B cell (primary cell): ENCODE measurements around the gene NR6A1. TPM values are rescaled to one million over a fixed set of nuclear protein-coding genes. Genes with fewer than 3 reads are reported as not detected.
"Not testable (repeated sequence)": the region's sequence is repeated elsewhere in the genome, so short reads cannot be mapped to it uniquely, and the experiment has no call there.

Experiments
- ATAC-seq: fragments of 200-7000 bp; cut with Tn5 transposase; one replicate; pipeline ENCODE4 v1.10.0; 2021; ENCODE audit warnings: low read depth, mild to moderate bottlenecking, moderate number of reproducible peaks, moderate library complexity
- CTCF ChIA-PET: fragments of 350-600 bp; sonication (Branson Sonifier 250); formaldehyde crosslinking; loops from one replicate; lab custom pipeline; 2021; ENCODE audit warnings: antibody characterized with exemption, inconsistent platforms; lab: Charles Lee
- POLR2A ChIA-PET: fragments of 350-600 bp; sonication (Branson Sonifier 250); formaldehyde crosslinking; loops from one replicate; lab custom pipeline; 2021; ENCODE audit warnings: antibody characterized with exemption; lab: Charles Lee
- DNase-seq: peaks from one replicate; pipeline ENCODE4 v3.0.0; 2013
- H2AFZ ChIP-seq: 2 replicates; pipeline ENCODE4 v1.6.1; 2012; ENCODE audit warnings: mild to moderate bottlenecking, low read depth, low read length; ENCODE audit not compliant: insufficient read depth, poor library complexity, severe bottlenecking
- H3K27ac ChIP-seq, 2 donors: 1 replicate in 1 of 2; 2 replicates in 1 of 2; pipeline ENCODE4 v1.5.1; 2012 to 2013; ENCODE audit warnings: low read length in 2 of 2, mild to moderate bottlenecking in 2 of 2, moderate library complexity in 1 of 2
- H3K27me3 ChIP-seq, 4 experiments: fragments of 200-600 bp in 1 of 4; sonication (generic) in 1 of 4; replicated peaks in 1 of 4; 1 replicate in 2 of 4; 2 replicates in 2 of 4; pipeline versions ENCODE4 v1.6.1 to v1.7.0; 2013 to 2016; ENCODE audit warnings: low read length in 3 of 4, mild to moderate bottlenecking in 2 of 4, mixed read lengths in 1 of 4, moderate library complexity in 1 of 4; ENCODE audit not compliant: insufficient read depth in 4 of 4, control insufficient read depth in 3 of 4; ENCODE audit errors: control extremely low read depth in 1 of 4
- H3K36me3 ChIP-seq, 2 experiments: replicated peaks in 1 of 2; 1 replicate in 1 of 2; 2 replicates in 1 of 2; pipeline versions ENCODE4 v1.6.1 to v1.7.1; 2013; ENCODE audit warnings: low read length in 1 of 2; ENCODE audit not compliant: insufficient read depth in 2 of 2, control insufficient read depth in 1 of 2; ENCODE audit errors: control extremely low read depth in 1 of 2, extremely low read depth in 1 of 2
- H3K4me1 ChIP-seq, 2 donors: fragments of 200-600 bp in 1 of 2; sonication (generic) in 1 of 2; 1 replicate in 1 of 2; 2 replicates in 1 of 2; pipeline versions ENCODE4 v1.5.1 to v1.6.1; 2013 to 2017; ENCODE audit warnings: low read length in 2 of 2; ENCODE audit not compliant: control insufficient read depth in 2 of 2, insufficient read depth in 2 of 2
- H3K4me2 ChIP-seq: replicated peaks from 2 replicates; pipeline ENCODE3; 2012; ENCODE audit warnings: mild to moderate bottlenecking, low read depth, low read length; ENCODE audit not compliant: poor library complexity, severe bottlenecking
- H3K4me3 ChIP-seq, 5 experiments: fragments of 200-600 bp in 1 of 5; sonication (generic) in 1 of 5; 1 replicate in 3 of 5; 2 replicates in 2 of 5; pipeline versions ENCODE4 v1.5.1 to v1.7.0; 2011 to 2016; ENCODE audit warnings: low read length in 4 of 5, mild to moderate bottlenecking in 4 of 5, low read depth in 2 of 5, control low read depth in 1 of 5, moderate library complexity in 1 of 5; ENCODE audit not compliant: insufficient read depth in 1 of 5; ENCODE audit errors: control extremely low read depth in 1 of 5, extremely low read depth in 1 of 5
- H3K79me2 ChIP-seq: fragments of 200-600 bp; sonication (generic); one replicate; pipeline ENCODE4 v1.6.0; 2016; ENCODE audit warnings: low read length; ENCODE audit not compliant: control insufficient read depth, insufficient read depth
- H3K9ac ChIP-seq: fragments of 200-600 bp; sonication (generic); 2 replicates; pipeline ENCODE4 v1.6.1; 2017; ENCODE audit warnings: mild to moderate bottlenecking, low read length, moderate library complexity
- H3K9me3 ChIP-seq, 3 donors: one replicate each; pipeline versions ENCODE4 v1.6.1 to v1.7.1; 2013; ENCODE audit warnings: low read length in 2 of 3; ENCODE audit not compliant: control insufficient read depth in 2 of 3, insufficient read depth in 1 of 3; ENCODE audit errors: control extremely low read depth in 1 of 3
- H4K20me1 ChIP-seq: 2 replicates; pipeline ENCODE4 v1.6.0; 2012; ENCODE audit warnings: mild to moderate bottlenecking, low read length; ENCODE audit not compliant: insufficient read depth, control insufficient read depth, poor library complexity, severe bottlenecking
- H3K27ac Mint-ChIP-seq: one replicate; pipeline ENCODE4 v1.8.0; 2021; ENCODE audit warnings: mixed read lengths
- H3K27me3 Mint-ChIP-seq: one replicate; pipeline ENCODE4 v1.8.0; 2021; ENCODE audit warnings: mixed read lengths
- H3K4me1 Mint-ChIP-seq: one replicate; pipeline ENCODE4 v1.8.0; 2021; ENCODE audit warnings: mixed read lengths
- H3K4me3 Mint-ChIP-seq: one replicate; pipeline ENCODE4 v1.8.0; 2021; ENCODE audit warnings: mixed read lengths
- H3K9me3 Mint-ChIP-seq: one replicate; pipeline ENCODE4 v1.8.0; 2022; ENCODE audit warnings: mixed read lengths; ENCODE audit not compliant: insufficient read depth
- EZH2 ChIP-seq: IDR thresholded peaks from 2 replicates; pipeline ENCODE4 v1.6.1; 2012; ENCODE audit warnings: borderline replicate concordance, low read depth, mild to moderate bottlenecking, moderate library complexity, low read length; ENCODE audit not compliant: insufficient read depth, poor library complexity, severe bottlenecking
- WGBS: methylation state at CpG from one replicate; pipeline ENCODE4 v1.1.5; 2013; ENCODE audit warnings: missing lambda C conversion rate; ENCODE audit not compliant: insufficient coverage; 5-methylcytosine and 5-hydroxymethylcytosine counted together
- intact Hi-C: fragments of 100-400 bp; cut with micrococcal nuclease; formaldehyde crosslinking; loops from one replicate; pipeline ENCODE4 v1.10.0; 2022
- polyA plus RNA-seq: library from polyadenylated mRNA; depleted of rRNA; stranded (reverse); fragments of >200 nt; gene quantifications from 2 replicates; pipeline ENCODE4 v1.2.3, GENCODE V29; 2012
- total RNA-seq, 2 donors: library from RNA; stranded (reverse); fragments of 120-200 nt in 1 of 2; gene quantifications; 1 replicate in 1 of 2; 2 replicates in 1 of 2; pipeline versions ENCODE4 v1.2.3 to v1.2.4, GENCODE V29; 2013 to 2022
- TF ChIP-seq, protein P1 (sequence below): fragments of 200-600 bp; IDR thresholded peaks from one replicate; pipeline ENCODE4 v1.8.0; 2022; ENCODE audit warnings: antibody characterized with exemption, mild to moderate bottlenecking

The NR6A1 gene
- total and polyA plus RNA-seq, 2 donors (not counting 1 experiment from before 2014, with no cell fraction given) = 0.09 to 0.67 TPM

DNA sequence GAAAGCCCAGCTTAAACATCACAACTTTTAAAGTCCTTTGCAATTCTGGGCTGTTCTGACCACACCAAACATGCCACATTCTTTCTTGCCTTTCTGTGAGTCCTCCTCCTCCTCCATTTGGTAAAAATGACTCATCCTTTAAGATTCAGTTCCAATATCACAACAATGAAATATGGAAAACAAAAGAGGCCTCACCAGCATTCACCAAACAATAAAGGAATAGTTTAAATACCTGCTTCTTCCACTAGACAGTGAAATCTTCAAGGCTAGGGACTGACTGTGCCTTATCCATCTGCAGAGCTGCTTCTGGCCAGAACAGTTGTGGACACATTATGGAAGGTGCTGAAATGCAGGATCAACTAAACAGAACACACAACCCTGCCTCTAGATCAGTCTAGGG is 36.0 kb downstream of the NR6A1 start:
- Histone ChIP-seq H4K20me1 (no peaks in the 10 kb centered on the region), H3K4me1 (peaks cover 0 to 3% of the 10 kb centered on the region in 2 donors), H3K27ac (no peak overlapping the region), H3K9ac (no peak overlapping the region), H3K36me3 (no peaks in the 10 kb centered on the region), H3K79me2 (no peaks in the 10 kb centered on the region), H3K4me2 (no peak overlapping the region), H3K9me3 (no peaks in the 10 kb centered on the region), H3K27me3 (no peaks in the 10 kb centered on the region), H3K4me3 (no peak overlapping the region), H2AFZ (no peak overlapping the region)
- Mint-ChIP-seq H3K4me3 (no peak overlapping the region), H3K9me3 (no peaks in the 10 kb centered on the region), H3K4me1 (peaks cover 2% of the 10 kb centered on the region), H3K27me3 (no peaks in the 10 kb centered on the region), H3K27ac (no peak overlapping the region)
- POLR2A ChIA-PET = no interaction called here
- CTCF ChIA-PET = interaction anchor here (1.5 kb wide), 1 partner anchor 22 kb away, joined by 3 read pairs; no protein-coding TSS in a partner anchor
- TF ChIP-seq, protein P1, sequence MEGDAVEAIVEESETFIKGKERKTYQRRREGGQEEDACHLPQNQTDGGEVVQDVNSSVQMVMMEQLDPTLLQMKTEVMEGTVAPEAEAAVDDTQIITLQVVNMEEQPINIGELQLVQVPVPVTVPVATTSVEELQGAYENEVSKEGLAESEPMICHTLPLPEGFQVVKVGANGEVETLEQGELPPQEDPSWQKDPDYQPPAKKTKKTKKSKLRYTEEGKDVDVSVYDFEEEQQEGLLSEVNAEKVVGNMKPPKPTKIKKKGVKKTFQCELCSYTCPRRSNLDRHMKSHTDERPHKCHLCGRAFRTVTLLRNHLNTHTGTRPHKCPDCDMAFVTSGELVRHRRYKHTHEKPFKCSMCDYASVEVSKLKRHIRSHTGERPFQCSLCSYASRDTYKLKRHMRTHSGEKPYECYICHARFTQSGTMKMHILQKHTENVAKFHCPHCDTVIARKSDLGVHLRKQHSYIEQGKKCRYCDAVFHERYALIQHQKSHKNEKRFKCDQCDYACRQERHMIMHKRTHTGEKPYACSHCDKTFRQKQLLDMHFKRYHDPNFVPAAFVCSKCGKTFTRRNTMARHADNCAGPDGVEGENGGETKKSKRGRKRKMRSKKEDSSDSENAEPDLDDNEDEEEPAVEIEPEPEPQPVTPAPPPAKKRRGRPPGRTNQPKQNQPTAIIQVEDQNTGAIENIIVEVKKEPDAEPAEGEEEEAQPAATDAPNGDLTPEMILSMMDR = no peak
- no peak for TF ChIP-seq EZH2
- ATAC-seq = no peak
- no peak for DNase-seq
- intact Hi-C loops = no loop called here

DNA sequence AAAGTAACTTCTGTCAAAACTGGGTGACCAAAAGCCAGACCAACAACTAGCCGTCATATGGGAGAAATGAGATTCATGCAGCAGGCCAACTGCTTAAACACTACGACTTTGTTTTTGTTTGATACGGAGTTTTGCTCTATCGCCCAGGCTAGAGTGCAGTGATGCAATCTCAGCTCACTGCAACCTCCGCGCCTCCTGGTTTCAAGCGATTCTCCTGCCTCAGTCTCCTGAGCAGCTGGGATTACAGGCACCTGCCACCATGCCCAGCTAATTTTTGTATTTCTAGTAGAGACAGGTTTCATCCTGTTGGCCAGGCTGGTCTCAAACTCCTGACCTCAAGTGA is 36.4 kb downstream of the NR6A1 start:
- H3K79me2 ChIP-seq, ATAC-seq, POLR2A ChIA-PET, H3K36me3 ChIP-seq, H3K9ac ChIP-seq, H3K27me3 ChIP-seq, H3K9me3 ChIP-seq, H3K27ac ChIP-seq, H3K4me3 ChIP-seq, H4K20me1 ChIP-seq, H3K4me2 ChIP-seq, H3K27me3 Mint-ChIP-seq, DNase-seq, CTCF ChIA-PET, H3K4me1 ChIP-seq, H3K27ac Mint-ChIP-seq, H3K4me3 Mint-ChIP-seq, H3K4me1 Mint-ChIP-seq, H3K9me3 Mint-ChIP-seq, intact Hi-C loops, H2AFZ ChIP-seq: not testable (repeated sequence)
- 82% methylated on average over 7 of the region's 7 CpGs for WGBS
